Prostate gland (tissue), 2 donors: ENCODE data around the gene PRRT4. TPM values are rescaled to one million over a fixed set of nuclear protein-coding genes. Genes with fewer than 3 reads are reported as not detected.

Experiments used
- DNase-seq: peaks from one replicate; pipeline ENCODE4 v3.0.0-alpha.2; 2019; ENCODE audit warnings: low spot score
- H3K27ac ChIP-seq, 2 donors: fragments of 200-600 bp; sonication (generic); 2 replicates each; pipeline ENCODE4 v1.5.1; 2017 to 2019
- H3K27me3 ChIP-seq: fragments of 200-600 bp; sonication (generic); replicated peaks from 2 replicates; pipeline ENCODE4 v1.5.1; 2019; ENCODE audit not compliant: insufficient read depth
- H3K36me3 ChIP-seq, 2 donors: fragments of 200-600 bp; sonication (generic); 1 replicate in 1 of 2; 2 replicates in 1 of 2; pipeline versions ENCODE4 v1.5.1 to v1.8.1; 2017 to 2019
- H3K4me1 ChIP-seq: fragments of 200-600 bp; sonication (generic); replicated peaks from 2 replicates; pipeline ENCODE4 v1.5.1; 2019
- H3K4me3 ChIP-seq, 2 donors: fragments of 200-600 bp; sonication (generic); 2 replicates each; pipeline ENCODE4 v1.5.1; 2017 to 2019
- H3K9me3 ChIP-seq: fragments of 200-600 bp; sonication (generic); 2 replicates; pipeline ENCODE4 v1.5.1; 2017
- CTCF ChIP-seq, 4 experiments: fragments of 200-600 bp in 2 of 4; fragments of 450-650 bp in 2 of 4; sonication (generic) in 2 of 4; IDR thresholded peaks; 1 replicate in 3 of 4; 2 replicates in 1 of 4; pipeline ENCODE4 v1.5.1; 2016 to 2019; ENCODE audit warnings: antibody characterized with exemption in 4 of 4, mild to moderate bottlenecking in 2 of 4, moderate library complexity in 2 of 4
- POLR2A ChIP-seq: fragments of 450-650 bp; IDR thresholded peaks from one replicate; pipeline ENCODE4 v1.6.1; 2016; ENCODE audit warnings: antibody characterized with exemption, mild to moderate bottlenecking
- POLR2AphosphoS5 ChIP-seq: sonication (generic); formaldehyde crosslinking; IDR thresholded peaks from one replicate; pipeline ENCODE4 v1.6.1; 2017; ENCODE audit warnings: antibody characterized with exemption
- WGBS: methylation state at CpG from one replicate; pipeline ENCODE4 v1.1.5; 2018; 5-methylcytosine and 5-hydroxymethylcytosine counted together
- intact Hi-C: fragments of 100-400 bp; cut with DNase I; formaldehyde crosslinking; loops from one replicate; pipeline ENCODE4 v1.14.2; 2022
- total RNA-seq, 2 donors: library from RNA; depleted of rRNA; stranded (reverse); fragments of >200 nt; gene quantifications; one replicate each; pipeline ENCODE4 v1.1.0, GENCODE V29; 2016

Gene PRRT4
- total RNA-seq, 2 donors from 2014 or later, result 0.05 to 1.2 TPM

DNA sequence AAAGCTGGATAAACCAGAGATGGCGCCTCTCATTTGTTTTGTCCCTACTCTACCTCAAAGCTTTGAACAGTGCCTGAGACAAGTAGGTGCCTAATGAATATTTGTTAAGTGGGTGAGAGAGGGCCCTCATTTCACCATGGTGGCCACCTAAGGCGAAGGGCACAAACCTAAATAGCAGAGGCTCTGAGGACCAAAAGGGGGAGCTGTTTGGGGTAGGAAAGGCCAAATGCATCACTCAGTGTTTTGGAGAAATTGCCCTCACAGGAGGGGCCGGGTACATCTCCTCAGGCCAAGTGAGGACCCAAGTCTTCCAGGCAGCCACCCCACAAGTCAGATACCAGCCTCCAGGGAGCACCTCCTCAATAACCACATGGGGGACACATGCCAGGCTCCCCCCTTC, 34.3 kb upstream of the PRRT4 start:
- Histone ChIP-seq H3K36me3 (peaks cover 3 to 36% of the 10 kb centered on the region in 2 donors), H3K4me3 (no peak overlapping the region), H3K9me3 (no peaks in the 10 kb centered on the region), H3K27ac (no peak overlapping the region), H3K4me1 (no peaks in the 10 kb centered on the region), H3K27me3 (no peaks in the 10 kb centered on the region)
- no peak for TF ChIP-seq POLR2A
- no peak for TF ChIP-seq CTCF (IDR thresholded peaks at IDR 0.05)
- TF ChIP-seq POLR2AphosphoS5, result no peak
- 88% methylated on average over 3 of the region's 3 CpGs for WGBS
- intact Hi-C loops, result no loop called here
- no peak for DNase-seq

GRCh38 chr7:128394904-128395496, 33.5 kb upstream of the PRRT4 start:
- intact Hi-C loops, result no loop called here

DNA sequence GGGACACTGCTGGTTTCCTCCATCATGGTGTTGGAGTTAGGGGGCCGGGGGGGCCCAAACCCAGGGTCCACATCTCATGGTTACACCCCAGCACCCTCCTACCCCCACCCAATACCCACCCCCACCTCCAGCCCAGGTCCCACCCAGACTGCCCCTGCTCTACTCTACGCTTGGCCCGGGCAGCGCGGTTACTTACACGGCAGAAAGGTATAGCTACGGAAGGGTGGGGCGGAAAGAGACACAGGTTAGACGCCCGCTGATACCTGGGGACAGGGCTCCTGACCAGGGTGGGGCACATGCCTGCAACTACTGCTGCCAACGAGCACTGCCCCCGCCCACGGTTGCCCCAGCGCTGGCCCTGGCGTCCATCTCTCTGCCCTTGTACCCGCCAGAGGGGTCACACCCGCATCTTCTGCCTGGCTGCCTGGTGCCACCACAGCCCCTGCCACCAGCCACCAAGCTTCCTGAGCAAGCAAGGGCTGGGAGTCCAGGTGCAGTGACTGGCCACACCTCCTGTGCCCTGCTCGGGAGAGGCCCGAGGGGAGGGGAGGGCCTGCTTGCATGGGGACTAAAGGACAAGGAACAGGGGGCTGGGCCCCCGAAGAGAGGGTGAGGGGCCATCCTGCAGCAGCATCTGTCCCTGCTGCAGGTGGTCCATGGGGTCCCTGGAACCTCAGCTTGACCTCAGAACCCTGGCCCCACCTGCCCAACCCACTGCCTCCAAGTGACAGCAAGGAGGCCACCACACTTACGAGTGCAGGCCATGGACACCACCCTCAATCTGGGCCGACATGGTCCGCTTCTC, 32.2 kb upstream of the PRRT4 start:
- WGBS, result 89% methylated on average over 23 of the region's 23 CpGs
- intact Hi-C loops, result no loop called here
- H3K27ac ChIP-seq, result no peak overlapping the region
- no peaks in the 10 kb centered on the region for H3K4me1 ChIP-seq
- no peak for DNase-seq
- TF ChIP-seq POLR2AphosphoS5, result no peak
- TF ChIP-seq CTCF (IDR thresholded peaks at IDR 0.05), result no peak
- TF ChIP-seq POLR2A, result no peak
- peaks cover 3 to 36% of the 10 kb centered on the region in 2 donors for H3K36me3 ChIP-seq
- no peak overlapping the region for H3K4me3 ChIP-seq
- no peaks in the 10 kb centered on the region for H3K9me3 ChIP-seq
- no peaks in the 10 kb centered on the region for H3K27me3 ChIP-seq

More at GRCh38 chr7:128394904-128395496, 33.5 kb upstream of the PRRT4 start:
- Histone ChIP-seq H3K27me3 (no peaks in the 10 kb centered on the region), H3K4me3 (no peak overlapping the region), H3K36me3 (peaks cover 3 to 36% of the 10 kb centered on the region in 2 donors), H3K4me1 (no peaks in the 10 kb centered on the region), H3K9me3 (no peaks in the 10 kb centered on the region), H3K27ac (no peak overlapping the region)
- TF ChIP-seq POLR2A (no peak), CTCF (IDR thresholded peaks at IDR 0.05) (no peak), POLR2AphosphoS5 (no peak)
- DNase-seq, result no peak
- WGBS, result 83% methylated on average over 16 of the region's 16 CpGs

DNA sequence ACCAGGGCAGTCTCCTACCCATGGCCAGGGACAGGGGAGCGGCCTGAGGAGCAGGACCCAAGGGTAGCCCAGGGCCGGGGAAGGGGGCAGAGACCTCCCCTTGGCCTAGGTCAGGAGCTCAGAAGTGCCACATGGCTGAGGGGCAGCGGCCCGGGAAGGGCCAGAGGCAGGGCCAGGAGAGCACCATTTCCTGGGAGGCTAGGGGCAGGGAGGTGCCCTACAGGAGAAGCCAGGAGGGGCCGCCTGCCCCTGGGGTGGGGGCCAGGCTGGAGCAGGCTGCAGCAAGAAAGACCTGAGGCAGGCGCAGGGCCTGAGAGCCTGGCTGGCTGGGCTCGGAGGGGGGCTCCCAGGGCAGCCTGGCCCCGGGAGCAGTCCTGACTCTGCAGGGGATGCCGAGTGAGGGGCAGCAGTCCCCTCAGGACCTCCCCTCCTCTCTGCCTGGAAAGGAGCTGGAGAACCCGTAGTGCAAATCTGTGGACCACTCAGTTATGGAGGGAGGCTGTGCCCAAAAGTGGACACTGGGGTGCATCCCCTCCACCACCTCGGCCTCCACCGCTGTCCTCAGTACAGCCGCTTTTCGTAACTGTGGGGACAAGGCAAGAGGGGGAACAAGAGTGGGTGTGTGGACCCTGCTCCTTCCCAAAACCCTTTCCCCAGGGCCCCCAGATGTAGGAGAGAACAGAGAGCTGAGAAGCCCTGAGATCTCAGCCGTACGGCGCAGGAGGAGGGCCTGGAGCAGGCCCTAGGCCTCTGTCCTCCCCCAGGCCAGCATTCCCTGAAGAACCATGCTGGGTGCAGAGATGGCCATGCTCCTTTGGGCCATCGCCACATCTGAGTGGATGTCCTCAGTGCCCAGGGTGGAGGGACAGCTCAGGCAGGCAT, 31.2 kb upstream of the PRRT4 start:
- no peak for DNase-seq
- Histone ChIP-seq H3K36me3 (peaks cover 3 to 28% of the 10 kb centered on the region in 2 donors), H3K9me3 (no peaks in the 10 kb centered on the region), H3K27ac (no peak overlapping the region), H3K27me3 (no peaks in the 10 kb centered on the region), H3K4me1 (no peaks in the 10 kb centered on the region), H3K4me3 (no peak overlapping the region)
- TF ChIP-seq POLR2A, result no peak
- TF ChIP-seq CTCF (IDR thresholded peaks at IDR 0.05), result no peak
- no peak for TF ChIP-seq POLR2AphosphoS5
- 91% methylated on average over 17 of the region's 18 CpGs for WGBS
- intact Hi-C loops, result no loop called here
